HepG2 (cell line): ENCODE data around the gene EHD1. TPM values are rescaled to one million over a fixed set of nuclear protein-coding genes. Genes with fewer than 3 reads are reported as not detected.

Source experiments
- ARID5B ChIP-seq: IDR thresholded peaks from 2 replicates; pipeline ENCODE4 v1.4.0; 2020; ENCODE audit warnings: mild to moderate bottlenecking, missing genetic modification reagents
- ATF4 ChIP-seq, 2 experiments: fragments of 450-650 bp in 1 of 2; sonication (generic) in 1 of 2; formaldehyde crosslinking; IDR thresholded peaks; 2 replicates each; pipeline versions ENCODE4 v1.5.0 to v1.8.0; 2020 to 2022; ENCODE audit warnings: mild to moderate bottlenecking in 1 of 2, missing genetic modification reagents in 1 of 2
- CBFB ChIP-seq: sonication (generic); formaldehyde crosslinking; IDR thresholded peaks from 2 replicates; pipeline ENCODE4 v1.4.0; 2020; ENCODE audit warnings: missing genetic modification reagents
- CERS6 ChIP-seq: sonication (generic); formaldehyde crosslinking; IDR thresholded peaks from 2 replicates; pipeline ENCODE4 v1.5.0; 2020; ENCODE audit warnings: missing genetic modification reagents
- FOSL2 ChIP-seq: sonication (generic); formaldehyde crosslinking; IDR thresholded peaks from 2 replicates; pipeline ENCODE4 v1.4.0; 2020; ENCODE audit warnings: missing genetic modification reagents
- FOXA3 ChIP-seq: IDR thresholded peaks from 2 replicates; pipeline ENCODE4 v1.6.1; 2016; ENCODE audit warnings: missing genetic modification reagents, missing compliant biosample characterization
- HMG20B ChIP-seq: conservative IDR thresholded peaks from 2 replicates; pipeline ENCODE4 v1.6.1; 2016; ENCODE audit warnings: missing genetic modification reagents, missing compliant biosample characterization
- NCOA2 ChIP-seq: sonication (generic); formaldehyde crosslinking; IDR thresholded peaks from 2 replicates; pipeline ENCODE4 v1.8.0; 2022; ENCODE audit warnings: inconsistent platforms
- POGZ ChIP-seq: sonication (generic); formaldehyde crosslinking; IDR thresholded peaks from 2 replicates; pipeline ENCODE4 v1.4.0; 2020; ENCODE audit warnings: mild to moderate bottlenecking, missing genetic modification reagents
- SNAPC4 ChIP-seq: sonication (generic); formaldehyde crosslinking; IDR thresholded peaks from 2 replicates; pipeline ENCODE4 v1.4.0; 2020; ENCODE audit warnings: mild to moderate bottlenecking, missing genetic modification reagents
- SNRNP70 ChIP-seq: fragments of 200-400 bp; formaldehyde crosslinking; IDR thresholded peaks from 2 replicates; pipeline ENCODE4 v1.6.1; 2017; ENCODE audit warnings: mild to moderate bottlenecking, low read depth, low read length, moderate library complexity
- TRIM24 ChIP-seq: sonication (generic); formaldehyde crosslinking; IDR thresholded peaks from 2 replicates; pipeline ENCODE4 v1.8.0; 2022; ENCODE audit warnings: mild to moderate bottlenecking, missing genetic modification reagents
- ZBTB10 ChIP-seq: sonication (generic); formaldehyde crosslinking; IDR thresholded peaks from 2 replicates; pipeline ENCODE4 v1.4.0; 2020; ENCODE audit warnings: missing genetic modification reagents, borderline replicate concordance
- ZNF207 ChIP-seq: fragments of 450-650 bp; IDR thresholded peaks from 2 replicates; pipeline ENCODE4 v1.6.1; 2016; ENCODE audit warnings: antibody characterized with exemption, borderline replicate concordance
- ZNF282 ChIP-seq: fragments of 450-650 bp; IDR thresholded peaks from 2 replicates; pipeline ENCODE4 v1.6.1; 2018; ENCODE audit not compliant: partially characterized antibody
- ZNF7 ChIP-seq: IDR thresholded peaks from 2 replicates; pipeline ENCODE4 v1.6.1; 2016; ENCODE audit warnings: missing biosample characterization, missing genetic modification reagents
- polyA plus RNA-seq, 8 experiments: library from polyadenylated mRNA; depleted of rRNA in 3 of 8; stranded (reverse) in 7 of 8; unstranded in 1 of 8; fragments of >200 nt; fragmentation: Illumina TruSeq in 4 of 8; extraction: Trizol in 4 of 8; gene quantifications; 2 replicates each; pipeline versions ENCODE4 v1.2.1 to v1.2.3, GENCODE V29; 2011 to 2016; ENCODE audit warnings: low read depth in 4 of 8, missing spikeins in 1 of 8, mixed read lengths in 1 of 8; ENCODE audit not compliant: insufficient read depth in 1 of 8
- total RNA-seq, 5 experiments: library from RNA; depleted of rRNA; stranded (reverse); fragments of >200 nt; fragmentation: Illumina TruSeq; extraction: Trizol; gene quantifications; 2 replicates each; pipeline ENCODE4 v1.2.3, GENCODE V29; 2016; ENCODE audit warnings: low read depth in 1 of 5

Gene EHD1
- total and polyA plus RNA-seq, 2 of the 13 experiments (the other 11 are each of a cell fraction or from before 2014, with no cell fraction given) = 23.6 to 26.6 TPM

- no peak for TF ChIP-seq CERS6 (CRISPR knock-in tag)
- no peak for TF ChIP-seq ATF4 (CRISPR knock-in tag; IDR thresholded peaks at IDR 0.05)
- TF ChIP-seq HMG20B (CRISPR knock-in tag) = no peak
- no peak for TF ChIP-seq ZNF7 (CRISPR knock-in tag)
- no peak for TF ChIP-seq POGZ (CRISPR knock-in tag)
- peak; percentile 5; the same call in 1 of the 2 replicates for TF ChIP-seq FOXA3
- 0 out of 2 replicates have a peak, but pooled peaks have one; percentile 11 for TF ChIP-seq ARID5B
- no peak for TF ChIP-seq TRIM24 (CRISPR knock-in tag)
- TF ChIP-seq FOSL2 = no peak
- TF ChIP-seq ZNF207 = no peak
- TF ChIP-seq SNAPC4 (CRISPR knock-in tag) = peak; percentile 51; the same call in 1 of the 2 replicates
- TF ChIP-seq NCOA2 (CRISPR knock-in tag) = no peak
- peak; percentile 67; the same call in 1 of the 2 replicates for TF ChIP-seq ZBTB10 (CRISPR knock-in tag)
- TF ChIP-seq CBFB (CRISPR knock-in tag) = no peak
- TF ChIP-seq SNRNP70 = no peak
- no peak for TF ChIP-seq ZNF282
Observed at GRCh38 chr11:64810271-64810890, 68.0 kb downstream of the EHD1 start, which contains the start of gene MEN1 (continued).
